A549 (cell line): ENCODE results near the gene ATP2C1. TPM values are rescaled to one million over a fixed set of nuclear protein-coding genes. Genes with fewer than 3 reads are reported as not detected.

Source experiments
- ATAC-seq, 2 experiments: fragments of 200-7000 bp in 1 of 2; fragments of >200 bp in 1 of 2; cut with Nextera tagmentation in 1 of 2; cut with Tn5 transposase in 1 of 2; 3 replicates each; pipeline versions ENCODE4 v1.8.0 to v1.9.1; 2018 to 2020; ENCODE audit warnings: mild to moderate bottlenecking in 1 of 2, moderate library complexity in 1 of 2
- CTCF ChIA-PET: fragments of 300-600 bp; sonication (Branson Sonifier 250); formaldehyde crosslinking; extraction: SDS; loops from one replicate; lab custom pipeline; 2021; ENCODE audit warnings: antibody characterized with exemption, inconsistent platforms; lab: Yijun Ruan, JAX
- POLR2A ChIA-PET: fragments of 350-600 bp; formaldehyde crosslinking; extraction: SDS; loops from one replicate; lab custom pipeline; 2021; ENCODE audit warnings: antibody characterized with exemption, inconsistent platforms; lab: Yijun Ruan, JAX
- DNase-seq, 2 experiments: peaks; one replicate each; pipeline versions ENCODE4 v3.0.0 to v3.0.0-alpha.2; 2011 to 2016; ENCODE audit warnings: low read depth in 1 of 2, low spot score in 1 of 2
- FAIRE-seq: peaks from 2 replicates; lab custom pipeline; 2011; peaks lifted over from hg19 to GRCh38; lab: Jason Lieb, UNC
- H3K27ac ChIP-seq, 2 experiments: fragments of >200 bp; sonication (Bioruptor Twin); formaldehyde crosslinking; 3 replicates each; pipeline ENCODE4 v1.5.1; 2016 to 2017
- H3K4me1 ChIP-seq: fragments of >200 bp; sonication (Bioruptor Twin); formaldehyde crosslinking; 3 replicates; pipeline ENCODE4 v1.6.1; 2016
- H3K4me2 ChIP-seq: fragments of >200 bp; sonication (Bioruptor Twin); formaldehyde crosslinking; 3 replicates; pipeline ENCODE4 v1.6.1; 2016
- H3K4me3 ChIP-seq: fragments of >200 bp; sonication (Bioruptor Twin); formaldehyde crosslinking; 3 replicates; pipeline ENCODE4 v1.5.1; 2016
- H3K9me3 ChIP-seq: fragments of >200 bp; sonication (Bioruptor Twin); formaldehyde crosslinking; 3 replicates; pipeline ENCODE4 v1.6.1; 2016
- CBX8 ChIP-seq: fragments of 200-600 bp; sonication (generic); IDR thresholded peaks from 2 replicates; pipeline ENCODE4 v1.6.1; 2016
- EHF ChIP-seq: fragments of 250-450 bp; sonication (Bioruptor Pico); IDR thresholded peaks from 2 replicates; pipeline ENCODE4 v1.5.0; 2020; ENCODE audit warnings: mild to moderate bottlenecking
- ELK1 ChIP-seq: fragments of 150-350 bp; IDR thresholded peaks from 2 replicates; pipeline ENCODE4 v1.6.1; 2014; ENCODE audit warnings: low read depth, mild to moderate bottlenecking, low read length
- EP300 ChIP-seq, 2 experiments: fragments of >200 bp; sonication (Bioruptor Twin); formaldehyde crosslinking; IDR thresholded peaks; 2 replicates in 1 of 2; 3 replicates in 1 of 2; pipeline ENCODE4 v1.6.1; 2016 to 2017
- GATA3 ChIP-seq: IDR thresholded peaks from 2 replicates; pipeline ENCODE4 v1.6.1; 2012; ENCODE audit warnings: borderline replicate concordance
- HDAC2 ChIP-seq: fragments of 200-600 bp; sonication (generic); IDR thresholded peaks from 2 replicates; pipeline ENCODE4 v1.6.1; 2016
- HMGXB4 ChIP-seq: fragments of 250-450 bp; sonication (Bioruptor Pico); IDR thresholded peaks from 2 replicates; pipeline ENCODE4 v1.5.0; 2021; ENCODE audit warnings: mild to moderate bottlenecking, moderate library complexity, borderline replicate concordance
- HOXA7 ChIP-seq: fragments of 250-450 bp; sonication (Bioruptor Pico); IDR thresholded peaks from 2 replicates; pipeline ENCODE4 v1.5.0; 2020; ENCODE audit warnings: mild to moderate bottlenecking, moderate library complexity
- HOXB5 ChIP-seq: fragments of 250-450 bp; sonication (Bioruptor Pico); IDR thresholded peaks from 2 replicates; pipeline ENCODE4 v1.5.0; 2020; ENCODE audit warnings: mild to moderate bottlenecking, moderate library complexity
- JUN ChIP-seq, 2 experiments: fragments of >200 bp; sonication (Bioruptor Twin); formaldehyde crosslinking; IDR thresholded peaks; 2 replicates in 1 of 2; 3 replicates in 1 of 2; pipeline ENCODE4 v1.6.1; 2016 to 2017
- JUNB ChIP-seq: fragments of >200 bp; sonication (Bioruptor Twin); formaldehyde crosslinking; IDR thresholded peaks from 2 replicates; pipeline ENCODE4 v1.6.1; 2016
- KDM5A ChIP-seq: fragments of 200-600 bp; sonication (generic); IDR thresholded peaks from 2 replicates; pipeline ENCODE4 v1.6.1; 2016; ENCODE audit warnings: antibody characterized with exemption, mild to moderate bottlenecking
- MAX ChIP-seq: IDR thresholded peaks from 2 replicates; pipeline ENCODE4 v1.6.1; 2012
- NFE2L2 ChIP-seq: fragments of 150-350 bp; conservative IDR thresholded peaks from 2 replicates; pipeline ENCODE4 v1.6.1; 2014; ENCODE audit warnings: low read length
- POLR2AphosphoS2 ChIP-seq: conservative IDR thresholded peaks from 2 replicates; pipeline ENCODE4 v1.6.1; 2012; ENCODE audit warnings: low read length, improper control_type of control experiment, inconsistent platforms
- RAD21 ChIP-seq, 2 experiments: fragments of >200 bp in 1 of 2; sonication (Bioruptor Twin) in 1 of 2; formaldehyde crosslinking in 1 of 2; IDR thresholded peaks in 1 of 2; conservative IDR thresholded peaks in 1 of 2; 2 replicates in 1 of 2; 3 replicates in 1 of 2; pipeline ENCODE4 v1.6.1; 2012 to 2018; ENCODE audit warnings: inconsistent platforms in 1 of 2
- RARB ChIP-seq: fragments of 250-450 bp; sonication (Bioruptor Pico); IDR thresholded peaks from 2 replicates; pipeline ENCODE4 v1.8.0; 2021; ENCODE audit warnings: mild to moderate bottlenecking, moderate library complexity
- REST ChIP-seq: fragments of 200-600 bp; sonication (generic); IDR thresholded peaks from 2 replicates; pipeline ENCODE4 v1.6.1; 2016; ENCODE audit warnings: antibody characterized with exemption, mild to moderate bottlenecking, moderate library complexity
- RNF2 ChIP-seq: fragments of 200-600 bp; sonication (generic); IDR thresholded peaks from 2 replicates; pipeline ENCODE4 v1.6.1; 2016; ENCODE audit warnings: low read depth, mild to moderate bottlenecking, antibody characterized with exemption, moderate library complexity, borderline replicate concordance
- SMC3 ChIP-seq: fragments of >200 bp; sonication (Bioruptor Twin); formaldehyde crosslinking; IDR thresholded peaks from 3 replicates; pipeline ENCODE4 v1.6.1; 2018; ENCODE audit warnings: inconsistent platforms
- SREBF2 ChIP-seq: fragments of 450-650 bp; IDR thresholded peaks from 2 replicates; pipeline ENCODE4 v1.6.1; 2014; ENCODE audit warnings: mild to moderate bottlenecking, moderate library complexity
- TFCP2L1 ChIP-seq: fragments of 250-450 bp; sonication (Bioruptor Pico); IDR thresholded peaks from 2 replicates; pipeline ENCODE4 v1.5.0; 2021; ENCODE audit warnings: mild to moderate bottlenecking
- USF2 ChIP-seq: fragments of 450-650 bp; IDR thresholded peaks from 2 replicates; pipeline ENCODE4 v1.6.1; 2014; ENCODE audit warnings: antibody characterized with exemption
- ZC3H11A ChIP-seq: fragments of 450-650 bp; IDR thresholded peaks from 2 replicates; pipeline ENCODE4 v1.6.1; 2014; ENCODE audit warnings: antibody characterized with exemption, mild to moderate bottlenecking
- ZNF302 ChIP-seq: fragments of 250-450 bp; sonication (Bioruptor Pico); IDR thresholded peaks from 2 replicates; pipeline ENCODE4 v1.9.0; 2021; ENCODE audit warnings: inconsistent platforms, mild to moderate bottlenecking, moderate library complexity
- WGBS: methylation state at CpG from one replicate; pipeline ENCODE4 v1.1.6; 2017; ENCODE audit errors: missing lambda C conversion rate; 5-methylcytosine and 5-hydroxymethylcytosine counted together
- polyA plus RNA-seq, 4 experiments: library from polyadenylated mRNA; depleted of rRNA in 3 of 4; stranded (reverse); fragments of >200 nt; fragmentation: RNase III in 1 of 4; extraction: RNeasy Plus Mini Kit Qiagen cat#74134 plus additional on column Dnase treatment in 1 of 4; gene quantifications; 2 replicates in 3 of 4; 3 replicates in 1 of 4; pipeline ENCODE4 v1.2.3, GENCODE V29; 2011 to 2017

Gene ATP2C1
- polyA plus RNA-seq, 2 of the 4 experiments (the other 2 are of a cell fraction) = 48.1 to 74.3 TPM

GRCh38 chr3:131047582-131047981 lies 153.7 kb downstream of the ATP2C1 start:
- ChIA-PET CTCF (interaction anchor here (1.1 kb wide), 1 partner anchor 15 kb away, joined by 8 read pairs; no protein-coding TSS in a partner anchor), POLR2A (no interaction called here)
- no peaks in the 10 kb centered on the region for H3K9me3 ChIP-seq
- H3K4me3 ChIP-seq = no peak overlapping the region
- ATAC-seq (no peak), DNase-seq (no peak), FAIRE-seq (no peak)
- no peak overlapping the region for H3K4me2 ChIP-seq
- 93% methylated on average over 2 of the region's 2 CpGs for WGBS
- TF ChIP-seq ELK1 (no peak), JUNB (no peak), HOXA7 (CRISPR knock-in tag) (no peak), ZC3H11A (no peak), EP300 (IDR thresholded peaks at IDR 0.05) (no peak), JUN (IDR thresholded peaks at IDR 0.05) (no peak), RNF2 (no peak), REST (no peak), SREBF2 (no peak), POLR2AphosphoS2 (no peak), HOXB5 (CRISPR knock-in tag) (no peak), RARB (CRISPR knock-in tag) (no peak), HDAC2 (no peak), HMGXB4 (CRISPR knock-in tag) (no peak), ZNF302 (no peak), GATA3 (no peak), USF2 (no peak), TFCP2L1 (CRISPR knock-in tag) (no peak)
- H3K27ac ChIP-seq = no peak overlapping the region
- no peaks in the 10 kb centered on the region for H3K4me1 ChIP-seq

- H3K4me1 ChIP-seq = no peaks in the 10 kb centered on the region
- FAIRE-seq = no peak
- H3K4me3 ChIP-seq = no peak overlapping the region
- TF ChIP-seq CBX8 = no peak
- TF ChIP-seq RNF2 = no peak
- no peak for TF ChIP-seq EHF (CRISPR knock-in tag)
- TF ChIP-seq RAD21 (conservative IDR thresholded peaks at IDR 0.05 in 1 of 2, IDR thresholded peaks at IDR 0.05 in 1 of 2) = no peak
- no peak for TF ChIP-seq NFE2L2
- no peak for TF ChIP-seq JUN (IDR thresholded peaks at IDR 0.05)
- no peak for TF ChIP-seq SMC3
- no peak for TF ChIP-seq MAX
- TF ChIP-seq EP300 (IDR thresholded peaks at IDR 0.05) = no peak
- TF ChIP-seq KDM5A = no peak
- TF ChIP-seq USF2 = no peak
- no peak for ATAC-seq
- 79% methylated on average over 7 of the region's 7 CpGs for WGBS
- H3K9me3 ChIP-seq = no peaks in the 10 kb centered on the region
- no peak for DNase-seq
- POLR2A ChIA-PET = no interaction called here
- CTCF ChIA-PET = interaction anchor here (1.1 kb wide), 1 partner anchor 15 kb away, joined by 4 read pairs; no protein-coding TSS in a partner anchor
- H3K4me2 ChIP-seq = no peak overlapping the region
- no peak overlapping the region for H3K27ac ChIP-seq
Observed at GRCh38 chr3:131048030-131048429, 154.1 kb downstream of the ATP2C1 start.
